Endothelial cell of umbilical vein (primary cell): ENCODE data around the gene RNF222.

Experiments used
- EZH2 ChIP-seq: IDR thresholded peaks from 2 replicates; pipeline ENCODE4 v1.6.1; 2012; ENCODE audit warnings: borderline replicate concordance, low read depth, mild to moderate bottlenecking, moderate library complexity, low read length, inconsistent platforms; ENCODE audit not compliant: severe bottlenecking
- JUN ChIP-seq: IDR thresholded peaks from 2 replicates; pipeline ENCODE4 v1.6.1; 2011; ENCODE audit warnings: borderline replicate concordance, low read depth; ENCODE audit not compliant: insufficient read length, insufficient read depth
- MYC ChIP-seq: IDR thresholded peaks from one replicate; pipeline ENCODE4 v1.6.1; 2011; ENCODE audit warnings: mild to moderate bottlenecking, low read depth, low read length
- POLR2A ChIP-seq: IDR thresholded peaks from 2 replicates; pipeline ENCODE4 v1.6.1; 2012; ENCODE audit warnings: low read depth, mild to moderate bottlenecking, control low read depth, low read length
- POLR2AphosphoS5 ChIP-seq: IDR thresholded peaks from 2 replicates; pipeline ENCODE4 v1.6.1; 2012; ENCODE audit warnings: low read depth, mild to moderate bottlenecking, control low read depth, low read length, moderate library complexity; ENCODE audit not compliant: insufficient read depth
- TF ChIP-seq, protein P1 (sequence below), 2 donors: IDR thresholded peaks; 1 replicate in 1 of 2; 2 replicates in 1 of 2; pipeline ENCODE4 v1.5.1; 2011; ENCODE audit warnings: low read length in 2 of 2, mild to moderate bottlenecking in 2 of 2, moderate library complexity in 2 of 2, control low read depth in 1 of 2, inconsistent platforms in 1 of 2, low read depth in 1 of 2; ENCODE audit not compliant: insufficient read depth in 1 of 2; ENCODE audit errors: extremely low read depth in 1 of 2
- TF ChIP-seq, protein P2 (sequence below): IDR thresholded peaks from 2 replicates; pipeline ENCODE4 v1.6.1; 2011; ENCODE audit not compliant: insufficient read depth, insufficient read length

DNA sequence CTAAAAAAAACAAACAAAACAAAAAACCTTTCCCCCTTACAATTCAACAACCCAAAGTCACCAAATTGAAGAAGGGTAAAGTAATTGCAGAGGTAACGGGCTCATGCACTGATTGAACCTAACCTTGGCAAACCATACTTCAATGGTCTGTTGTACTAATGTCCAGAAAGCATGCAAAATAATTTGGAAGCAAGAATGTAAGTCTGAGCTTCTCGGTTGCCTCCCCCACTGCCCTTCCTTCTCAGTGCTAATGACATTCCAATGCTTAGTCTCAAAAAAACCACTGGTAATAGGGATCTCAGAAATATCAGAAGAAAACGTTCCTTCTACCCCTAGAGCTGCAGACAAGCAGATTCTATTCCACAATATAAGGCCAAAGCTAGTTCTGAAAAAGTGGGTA, 36.9 kb downstream of the RNF222 start:
- TF ChIP-seq POLR2AphosphoS5 (no peak), EZH2 (no peak), POLR2A (peak; percentile 39), MYC (no peak), JUN (no peak)
- TF ChIP-seq, protein P1, sequence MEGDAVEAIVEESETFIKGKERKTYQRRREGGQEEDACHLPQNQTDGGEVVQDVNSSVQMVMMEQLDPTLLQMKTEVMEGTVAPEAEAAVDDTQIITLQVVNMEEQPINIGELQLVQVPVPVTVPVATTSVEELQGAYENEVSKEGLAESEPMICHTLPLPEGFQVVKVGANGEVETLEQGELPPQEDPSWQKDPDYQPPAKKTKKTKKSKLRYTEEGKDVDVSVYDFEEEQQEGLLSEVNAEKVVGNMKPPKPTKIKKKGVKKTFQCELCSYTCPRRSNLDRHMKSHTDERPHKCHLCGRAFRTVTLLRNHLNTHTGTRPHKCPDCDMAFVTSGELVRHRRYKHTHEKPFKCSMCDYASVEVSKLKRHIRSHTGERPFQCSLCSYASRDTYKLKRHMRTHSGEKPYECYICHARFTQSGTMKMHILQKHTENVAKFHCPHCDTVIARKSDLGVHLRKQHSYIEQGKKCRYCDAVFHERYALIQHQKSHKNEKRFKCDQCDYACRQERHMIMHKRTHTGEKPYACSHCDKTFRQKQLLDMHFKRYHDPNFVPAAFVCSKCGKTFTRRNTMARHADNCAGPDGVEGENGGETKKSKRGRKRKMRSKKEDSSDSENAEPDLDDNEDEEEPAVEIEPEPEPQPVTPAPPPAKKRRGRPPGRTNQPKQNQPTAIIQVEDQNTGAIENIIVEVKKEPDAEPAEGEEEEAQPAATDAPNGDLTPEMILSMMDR (IDR thresholded peaks at IDR 0.05; ENCODE audit: extremely low read depth in 1 of 2, insufficient read depth in 1 of 2, low read depth in 1 of 2, low read length in 2 of 2): no peak
- TF ChIP-seq, protein P2, sequence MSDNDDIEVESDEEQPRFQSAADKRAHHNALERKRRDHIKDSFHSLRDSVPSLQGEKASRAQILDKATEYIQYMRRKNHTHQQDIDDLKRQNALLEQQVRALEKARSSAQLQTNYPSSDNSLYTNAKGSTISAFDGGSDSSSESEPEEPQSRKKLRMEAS: no peak
